Right renal cortex interstitium (tissue), 3 donors: Measurements from ENCODE around the gene S100A2. TPM values are rescaled to one million over a fixed set of nuclear protein-coding genes. Genes with fewer than 3 reads are reported as not detected.
"Not testable (repeated sequence)": the region's sequence is repeated elsewhere in the genome, so short reads cannot be mapped to it uniquely, and the experiment has no call there.

Experiments
- DNase-seq, 3 donors: peaks; one replicate each; pipeline ENCODE4 v3.0.0-alpha.2; 2013; ENCODE audit warnings: low read depth in 3 of 3, low spot score in 2 of 3
- polyA plus RNA-seq, 3 donors: library from polyadenylated mRNA; unstranded; fragments of 120-200 nt; gene quantifications; one replicate each; pipeline ENCODE4 v1.2.1, GENCODE V29; 2013; ENCODE audit not compliant: insufficient read length in 3 of 3

Gene S100A2
- polyA plus RNA-seq, 3 donors = 5.0 to 9.6 (median 9.2) TPM

GRCh38 chr1:153534226-153534924 is 31.3 kb downstream of the S100A2 start:
- DNase-seq = no peak

DNA sequence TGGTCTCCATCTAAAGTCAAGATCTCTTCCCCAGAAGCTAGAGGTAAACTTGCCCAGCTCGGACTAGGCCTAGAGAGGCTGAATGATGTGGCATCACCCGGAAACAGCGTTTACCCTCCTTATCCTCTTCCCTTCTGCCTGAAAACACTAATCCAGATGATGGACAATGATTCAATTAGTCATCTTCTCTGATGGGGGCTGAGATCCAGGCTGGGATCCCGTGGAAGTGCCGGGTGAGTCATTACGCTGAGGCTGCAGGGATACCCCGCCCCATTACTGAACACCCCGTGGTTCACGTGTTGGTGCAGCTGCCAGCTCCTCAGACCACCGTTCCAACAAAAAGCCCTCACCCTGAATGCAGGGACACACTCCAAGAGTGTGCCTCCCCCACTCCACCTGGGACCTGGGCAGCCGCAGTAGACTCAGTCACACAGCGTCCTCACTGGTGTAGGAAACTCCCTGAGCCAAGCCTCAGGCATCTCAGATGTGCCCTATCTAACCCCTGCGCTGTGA is 31.9 kb downstream of the S100A2 start:
- no peak for DNase-seq

DNA sequence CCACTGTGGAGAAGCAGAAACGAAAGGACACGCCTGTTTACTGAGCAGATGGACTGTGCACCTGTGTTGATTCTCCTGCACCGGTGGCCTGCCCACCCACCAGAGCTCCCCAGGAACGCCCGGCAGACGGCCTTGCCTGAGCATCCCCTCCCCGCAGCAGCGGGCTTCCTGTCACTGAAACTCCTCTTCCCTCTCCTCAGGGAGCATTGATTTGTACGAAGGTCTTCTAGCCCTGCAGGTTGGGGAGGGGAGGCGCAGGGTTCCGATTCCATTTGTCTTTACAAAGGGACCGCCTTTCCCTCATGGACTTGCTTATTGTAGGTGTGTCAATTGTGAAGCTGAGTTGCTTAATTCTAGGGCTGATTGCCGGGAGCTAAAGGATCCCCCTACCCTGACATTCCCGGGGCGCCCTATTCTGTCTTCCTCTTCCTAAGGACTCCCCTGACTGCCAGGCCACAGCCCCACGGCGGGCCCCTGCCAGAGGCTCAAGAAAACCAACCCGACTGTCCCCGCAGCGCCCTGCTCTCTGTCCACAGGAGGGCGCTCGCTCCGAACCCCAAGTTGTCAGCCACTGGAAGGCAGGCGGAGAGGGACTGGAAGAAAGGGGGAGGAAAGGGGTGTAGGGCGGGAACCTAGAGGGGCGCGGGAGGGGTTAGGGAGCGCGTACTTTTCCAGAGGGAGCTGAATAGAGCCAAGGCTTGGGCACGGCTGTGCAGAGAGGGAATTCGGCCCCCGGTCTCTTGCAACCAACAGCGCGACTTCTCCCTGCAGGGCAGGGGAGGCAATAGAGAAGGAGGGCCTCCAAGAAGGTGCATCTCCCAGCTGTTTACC is 32.7 kb downstream of the S100A2 start:
- DNase-seq = peak in 2 of 3 donors; percentile 73

DNA sequence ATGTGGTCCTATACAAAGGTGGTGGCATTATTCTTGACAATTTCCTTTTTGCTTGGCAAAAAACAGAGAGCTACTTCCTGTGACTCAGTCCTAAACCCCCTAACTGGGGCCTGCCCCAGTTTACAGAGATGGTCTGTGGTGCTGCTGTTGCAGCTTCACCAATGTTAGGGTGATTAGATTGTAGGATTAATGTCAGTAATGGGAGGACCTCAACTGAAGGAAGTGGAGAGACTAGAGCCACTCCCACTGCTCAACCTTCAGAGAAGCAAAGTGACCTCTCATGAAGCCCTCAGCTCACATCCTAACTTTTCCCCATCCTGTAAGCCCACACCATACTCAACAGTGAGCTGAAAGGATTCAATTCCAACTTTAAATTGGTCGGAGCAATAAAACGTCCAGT is 33.5 kb downstream of the S100A2 start:
- DNase-seq = no peak

- DNase-seq = no peak
Observed at GRCh38 chr1:153531638-153532037, 34.0 kb downstream of the S100A2 start.

DNA sequence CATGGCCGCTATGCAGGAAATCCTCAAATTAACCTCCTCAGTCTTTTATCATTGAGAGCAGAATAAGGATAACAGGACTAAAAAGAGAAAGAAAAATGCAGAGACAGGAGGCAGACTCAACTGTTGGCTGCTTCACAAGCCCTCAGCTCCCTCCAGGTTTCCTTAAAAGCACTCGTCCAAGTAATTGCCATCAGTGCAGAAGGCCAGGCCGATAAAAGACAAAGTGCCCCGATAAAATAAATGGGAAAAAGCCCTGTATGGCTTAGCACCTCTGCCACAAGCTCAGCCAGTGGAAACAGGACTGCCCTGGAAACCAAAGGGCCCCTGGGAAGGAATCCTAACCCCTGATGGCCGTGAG is 38.0 kb downstream of the S100A2 start:
- DNase-seq = no peak

- DNase-seq = no peak
Observed at GRCh38 chr1:153527023-153527682, 38.5 kb downstream of the S100A2 start.

DNA sequence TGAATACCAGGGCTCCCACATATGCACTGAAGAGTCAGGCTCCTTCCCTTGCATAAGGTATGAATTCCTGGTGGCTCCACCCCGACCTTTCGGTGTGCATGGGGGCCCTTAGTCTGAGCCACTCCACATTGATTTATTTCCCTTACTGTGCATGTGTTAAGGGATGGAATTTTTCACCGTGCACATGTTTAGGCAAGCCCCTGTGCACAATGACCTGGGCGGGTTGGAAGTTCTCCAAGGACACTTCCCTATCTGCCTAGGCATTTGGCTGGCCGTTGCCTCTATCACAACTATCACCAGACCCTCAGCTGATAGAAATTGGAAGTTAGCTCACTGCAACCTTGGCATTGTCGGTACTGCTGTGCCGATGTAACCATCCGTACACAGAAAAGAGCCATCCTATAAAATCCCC is 39.5 kb downstream of the S100A2 start:
- DNase-seq = no peak

GRCh38 chr1:153525088-153525728 is 40.4 kb downstream of the S100A2 start:
- DNase-seq = no peak

DNA sequence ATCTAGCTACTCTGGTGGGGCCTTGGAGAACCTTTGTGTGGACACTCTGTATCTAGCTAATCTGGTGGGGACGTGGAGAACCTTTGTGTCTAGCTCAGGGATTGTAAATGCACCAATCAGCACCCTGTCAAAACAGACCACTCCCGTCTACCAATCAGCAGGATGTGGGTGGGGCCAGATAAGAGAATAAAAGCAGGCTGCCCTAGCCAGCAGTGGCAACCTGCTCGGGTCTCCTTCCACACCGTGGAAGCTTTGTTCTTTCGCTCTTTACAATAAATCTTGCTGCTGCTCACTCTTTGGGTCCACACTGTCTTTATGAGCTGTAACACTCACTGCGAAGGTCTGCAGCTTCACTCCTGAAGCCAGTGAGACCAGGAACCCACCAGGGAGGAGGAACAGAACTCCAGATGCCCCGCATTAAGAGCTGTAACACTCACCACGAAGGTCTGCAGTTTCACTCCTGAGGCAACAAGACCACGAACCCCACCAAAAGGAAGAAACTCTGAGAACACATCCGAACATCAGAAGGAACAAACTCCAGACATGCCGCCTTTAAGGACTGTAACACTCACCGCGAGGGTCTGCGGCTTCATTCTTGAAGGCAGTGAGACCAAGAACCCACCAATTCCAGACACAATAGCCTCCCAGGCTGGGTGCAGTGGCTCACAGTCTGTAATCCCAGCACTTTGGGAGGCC is 43.1 kb downstream of the S100A2 start:
- not testable (repeated sequence) for DNase-seq

- not testable (repeated sequence) for DNase-seq
Observed at GRCh38 chr1:153521808-153522207, 43.8 kb downstream of the S100A2 start.

- DNase-seq = no peak
Observed at GRCh38 chr1:153520818-153521476, 44.7 kb downstream of the S100A2 start.

- DNase-seq = not testable (repeated sequence)
Observed at GRCh38 chr1:153520137-153520691, 45.4 kb downstream of the S100A2 start.

DNA sequence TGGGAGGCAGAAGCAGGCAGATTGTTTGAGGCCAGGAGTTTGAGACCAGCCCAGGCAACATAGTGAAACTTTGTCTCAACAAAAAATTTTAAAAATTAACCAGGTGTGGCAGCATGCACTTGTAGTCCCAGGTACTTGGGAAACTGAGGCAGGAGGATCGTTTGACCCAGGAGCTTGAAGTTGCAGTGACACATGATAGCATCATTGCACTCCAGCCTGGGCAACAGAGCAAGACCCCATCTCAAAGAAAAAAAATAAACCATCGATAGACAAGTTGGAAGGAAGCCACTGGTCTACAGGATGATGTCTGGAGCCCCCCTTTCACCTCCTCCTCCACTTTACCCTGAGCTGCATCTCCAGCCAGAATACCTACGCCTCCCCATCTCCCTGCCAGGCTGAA is 46.4 kb downstream of the S100A2 start:
- no peak for DNase-seq

DNA sequence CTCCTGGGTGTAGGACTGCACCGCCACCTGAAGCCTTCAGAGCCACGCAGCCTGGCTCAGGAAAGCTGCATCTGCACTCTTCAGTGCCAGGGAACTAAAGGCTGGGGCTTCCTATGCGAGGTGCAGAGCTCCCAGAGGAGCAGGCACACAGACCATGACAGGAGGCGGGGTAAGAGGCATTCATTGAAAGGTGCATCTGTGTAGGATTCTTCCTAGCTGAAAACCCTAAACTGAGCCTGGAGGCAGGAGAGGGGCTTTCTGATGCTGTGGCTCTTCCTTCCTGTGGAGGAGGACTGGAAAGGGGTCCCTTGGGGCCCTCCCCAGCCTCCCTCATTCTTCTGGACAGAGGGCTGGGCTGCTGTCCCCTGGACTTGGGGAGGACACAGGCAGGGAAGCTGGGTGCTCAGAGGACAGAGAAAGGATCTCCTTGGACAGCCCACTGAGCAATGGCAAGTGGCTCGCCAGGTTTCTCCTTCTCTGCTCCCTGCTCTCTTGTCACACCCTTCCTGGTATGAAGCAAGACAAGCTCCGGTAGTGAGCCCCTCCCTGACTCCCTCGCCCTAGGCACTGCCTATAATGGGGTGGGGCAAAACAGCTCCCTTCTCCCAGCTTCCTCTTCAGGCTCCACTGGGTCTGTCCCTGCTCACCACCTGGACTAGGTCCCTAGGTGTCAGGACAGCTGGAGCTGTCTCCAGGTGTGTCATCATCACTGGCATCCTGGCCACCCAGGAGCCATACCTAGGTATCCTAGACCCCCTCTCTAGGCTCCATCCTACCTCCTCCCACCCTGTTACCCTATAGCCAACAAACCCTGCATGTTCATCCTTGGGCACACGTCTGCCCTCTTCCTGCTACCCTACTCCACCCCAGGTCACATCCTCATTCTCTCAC is 49.9 kb downstream of the S100A2 start:
- DNase-seq = no peak

DNA sequence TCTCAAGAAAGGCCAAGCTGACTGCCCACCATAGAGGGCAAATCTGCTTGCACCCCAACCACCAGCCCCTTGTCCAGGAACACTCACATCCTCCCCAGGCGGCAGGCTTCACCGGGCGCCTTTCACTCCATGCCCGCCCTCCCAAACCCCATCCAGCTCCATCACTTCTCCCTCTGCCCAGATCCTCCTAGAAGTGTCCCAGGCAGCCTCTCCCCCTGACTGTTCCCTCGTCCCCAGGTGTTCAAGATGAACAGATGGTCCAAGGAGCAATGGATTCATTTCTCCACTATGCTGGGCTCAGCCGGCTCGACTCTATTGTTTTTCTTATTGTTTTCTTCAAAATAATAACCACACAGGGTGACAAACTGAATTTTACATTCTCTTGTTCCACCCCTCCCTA is 52.0 kb downstream of the S100A2 start:
- DNase-seq = no peak

GRCh38 chr1:153513023-153513422 is 52.6 kb downstream of the S100A2 start:
- no peak for DNase-seq
